C4-2B (cell line): ENCODE measurements around the gene TRIM41.

Experiments used
- ZFX ChIP-seq: fragments of 450-650 bp; IDR thresholded peaks from 2 replicates; pipeline ENCODE4 v1.6.1; 2017
- TF ChIP-seq, protein P1 (sequence below): fragments of 450-650 bp; conservative IDR thresholded peaks from 2 replicates; pipeline ENCODE4 v1.5.1; 2017; ENCODE audit warnings: mild to moderate bottlenecking

DNA sequence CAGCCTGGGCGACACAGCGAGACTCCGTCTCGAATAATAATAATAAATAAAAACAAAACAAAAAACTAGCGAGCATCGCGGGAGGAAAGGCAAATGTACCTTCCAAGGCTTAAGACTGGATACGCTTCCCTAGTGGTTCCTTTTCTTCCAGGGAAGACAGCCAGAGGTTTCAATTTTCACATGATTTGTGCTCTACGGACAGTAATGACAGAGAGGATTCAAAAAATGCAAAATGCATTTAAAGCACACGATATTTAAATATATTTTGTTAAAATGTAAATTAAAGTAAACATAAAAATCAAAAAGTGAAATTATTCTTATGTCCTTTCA lies 4.3 kb upstream of the TRIM41 start:
- TF ChIP-seq, protein P1, sequence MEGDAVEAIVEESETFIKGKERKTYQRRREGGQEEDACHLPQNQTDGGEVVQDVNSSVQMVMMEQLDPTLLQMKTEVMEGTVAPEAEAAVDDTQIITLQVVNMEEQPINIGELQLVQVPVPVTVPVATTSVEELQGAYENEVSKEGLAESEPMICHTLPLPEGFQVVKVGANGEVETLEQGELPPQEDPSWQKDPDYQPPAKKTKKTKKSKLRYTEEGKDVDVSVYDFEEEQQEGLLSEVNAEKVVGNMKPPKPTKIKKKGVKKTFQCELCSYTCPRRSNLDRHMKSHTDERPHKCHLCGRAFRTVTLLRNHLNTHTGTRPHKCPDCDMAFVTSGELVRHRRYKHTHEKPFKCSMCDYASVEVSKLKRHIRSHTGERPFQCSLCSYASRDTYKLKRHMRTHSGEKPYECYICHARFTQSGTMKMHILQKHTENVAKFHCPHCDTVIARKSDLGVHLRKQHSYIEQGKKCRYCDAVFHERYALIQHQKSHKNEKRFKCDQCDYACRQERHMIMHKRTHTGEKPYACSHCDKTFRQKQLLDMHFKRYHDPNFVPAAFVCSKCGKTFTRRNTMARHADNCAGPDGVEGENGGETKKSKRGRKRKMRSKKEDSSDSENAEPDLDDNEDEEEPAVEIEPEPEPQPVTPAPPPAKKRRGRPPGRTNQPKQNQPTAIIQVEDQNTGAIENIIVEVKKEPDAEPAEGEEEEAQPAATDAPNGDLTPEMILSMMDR: no peak
- TF ChIP-seq ZFX: no peak
